CD8-positive, alpha-beta memory T cell (primary cell): Measurements from ENCODE around the gene SMARCA4. TPM values are rescaled to one million over a fixed set of nuclear protein-coding genes. Genes with fewer than 3 reads are reported as not detected.

Experiments
- CTCF ChIA-PET: fragments of 350-600 bp; sonication (Branson Sonifier 250); formaldehyde crosslinking; loops from one replicate; lab custom pipeline; 2021; ENCODE audit warnings: antibody characterized with exemption; lab: Charles Lee
- POLR2A ChIA-PET: fragments of 350-600 bp; sonication (Branson Sonifier 250); formaldehyde crosslinking; loops from one replicate; lab custom pipeline; 2021; ENCODE audit warnings: antibody characterized with exemption; lab: Charles Lee
- DNase-seq, 5 donors: peaks; one replicate each; pipeline versions ENCODE4 v3.0.0 to v3.0.0-alpha.2; 2020 to 2022; ENCODE audit warnings: mixed read lengths in 1 of 5
- H3K27ac ChIP-seq: one replicate; pipeline ENCODE4 v1.7.0; 2013; ENCODE audit warnings: low read depth, mild to moderate bottlenecking, low read length, moderate library complexity
- H3K27me3 ChIP-seq: 2 replicates; pipeline ENCODE4 v1.7.0; 2013; ENCODE audit warnings: low read length, mild to moderate bottlenecking; ENCODE audit not compliant: insufficient read depth, poor library complexity, severe bottlenecking
- H3K36me3 ChIP-seq: 2 replicates; pipeline ENCODE4 v1.7.0; 2013; ENCODE audit warnings: mild to moderate bottlenecking, low read length, moderate library complexity; ENCODE audit not compliant: insufficient read depth
- H3K4me1 ChIP-seq: 2 replicates; pipeline ENCODE4 v1.7.0; 2013; ENCODE audit warnings: mild to moderate bottlenecking, low read length, moderate library complexity; ENCODE audit not compliant: insufficient read depth
- H3K4me3 ChIP-seq: 2 replicates; pipeline ENCODE4 v1.7.0; 2013; ENCODE audit warnings: mild to moderate bottlenecking, low read length
- H3K9me3 ChIP-seq: 2 replicates; pipeline ENCODE4 v1.7.0; 2013; ENCODE audit warnings: mild to moderate bottlenecking, low read length
- H3K27ac Mint-ChIP-seq, 8 donors: one replicate each; pipeline ENCODE4 v1.8.0; 2020 to 2021; ENCODE audit warnings: mixed read lengths in 8 of 8, mild to moderate bottlenecking in 6 of 8, inconsistent platforms in 3 of 8, moderate library complexity in 3 of 8
- H3K27me3 Mint-ChIP-seq, 2 donors: one replicate each; pipeline ENCODE4 v1.8.0; 2020 to 2021; ENCODE audit warnings: mixed read lengths in 2 of 2, mild to moderate bottlenecking in 1 of 2, moderate library complexity in 1 of 2
- H3K36me3 Mint-ChIP-seq, 3 donors: one replicate each; pipeline ENCODE4 v1.8.0; 2020 to 2021; ENCODE audit warnings: mixed read lengths in 3 of 3, inconsistent platforms in 1 of 3, mild to moderate bottlenecking in 1 of 3
- H3K4me1 Mint-ChIP-seq, 3 donors: one replicate each; pipeline ENCODE4 v1.8.0; 2020 to 2021; ENCODE audit warnings: mixed read lengths in 3 of 3, inconsistent platforms in 1 of 3, mild to moderate bottlenecking in 1 of 3
- H3K4me3 Mint-ChIP-seq, 7 donors: one replicate each; pipeline ENCODE4 v1.8.0; 2020 to 2021; ENCODE audit warnings: mixed read lengths in 7 of 7, mild to moderate bottlenecking in 6 of 7, moderate library complexity in 4 of 7, inconsistent platforms in 2 of 7
- H3K9me3 Mint-ChIP-seq, 5 donors: one replicate each; pipeline ENCODE4 v1.8.0; 2020 to 2022; ENCODE audit warnings: mixed read lengths in 5 of 5, mild to moderate bottlenecking in 3 of 5, moderate library complexity in 2 of 5, inconsistent platforms in 1 of 5
- polyA plus RNA-seq: library from polyadenylated mRNA; unstranded; fragments of 300-500 nt; fragmentation: Illumina TruSeq; gene quantifications from one replicate; pipeline ENCODE4 v1.2.3, GENCODE V29; 2021
- total RNA-seq, 2 experiments: library from RNA; stranded (reverse); gene quantifications; one replicate each; pipeline ENCODE4 v1.2.3, GENCODE V29; 2021

Gene SMARCA4
- total and polyA plus RNA-seq, 3 experiments from 2014 or later: 38.7 to 123 (median 116) TPM

GRCh38 chr19:10962863-10963262 lies 2.0 kb downstream of the SMARCA4 start:
- Mint-ChIP-seq H3K4me1 (peaks cover 36 to 57% (median 50%) of the 10 kb centered on the region in 3 donors), H3K9me3 (no peaks in the 10 kb centered on the region), H3K27ac (peak overlapping the region; percentile 84 to 99 (median 97)), H3K27me3 (no peaks in the 10 kb centered on the region), H3K36me3 (peaks cover 0 to 5% (median 0%) of the 10 kb centered on the region in 3 donors), H3K4me3 (peak overlapping the region; percentile 85 to 91 (median 88))
- ChIA-PET CTCF (interaction anchor here (0.7 to 1.0 kb wide), 2 partner anchors 20 to 36 kb away, joined by 3 to 5 read pairs; no protein-coding TSS in a partner anchor), POLR2A (interaction anchor here (0.6 kb wide), 1 partner anchor 13 kb away, joined by 3 read pairs; no protein-coding TSS in a partner anchor)
- no peak for DNase-seq
- Histone ChIP-seq H3K36me3 (no peaks in the 10 kb centered on the region), H3K27me3 (no peaks in the 10 kb centered on the region), H3K4me3 (no peak overlapping the region), H3K9me3 (no peaks in the 10 kb centered on the region), H3K4me1 (peaks cover 32% of the 10 kb centered on the region), H3K27ac (no peak overlapping the region)

DNA sequence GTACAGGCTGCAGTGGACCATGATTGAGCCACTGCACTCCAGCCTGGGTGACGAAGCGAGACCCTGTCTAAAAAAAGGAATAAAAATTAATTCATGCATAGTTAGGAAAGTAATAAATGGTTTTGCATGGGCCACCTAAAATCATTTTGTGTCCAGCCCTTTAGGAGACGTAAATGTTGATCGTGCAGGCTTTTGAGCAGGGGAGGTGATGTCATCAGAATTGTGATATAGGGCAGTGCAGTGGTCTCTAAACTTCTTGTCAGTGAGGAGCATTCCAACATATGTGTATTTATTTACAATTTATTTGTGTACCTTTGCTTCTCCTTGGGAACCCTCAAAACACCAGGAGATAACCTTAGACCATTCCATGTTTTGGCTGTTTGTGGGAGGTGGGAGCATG lies 3.0 kb downstream of the SMARCA4 start:
- CTCF ChIA-PET: interaction anchor here (0.7 to 1.0 kb wide), 2 partner anchors 21 to 37 kb away, joined by 3 to 5 read pairs; no protein-coding TSS in a partner anchor
- Mint-ChIP-seq H3K27ac (peak overlapping the region; percentile 78 to 99 (median 97)), H3K9me3 (no peaks in the 10 kb centered on the region), H3K4me1 (peaks cover 36 to 65% (median 50%) of the 10 kb centered on the region in 3 donors), H3K4me3 (peak overlapping the region; percentile 74 to 91 (median 85)), H3K36me3 (peaks cover 0 to 5% (median 0%) of the 10 kb centered on the region in 3 donors), H3K27me3 (no peaks in the 10 kb centered on the region)
- H3K27me3 ChIP-seq: no peaks in the 10 kb centered on the region
- no peak for DNase-seq
- H3K4me3 ChIP-seq: no peak overlapping the region
- POLR2A ChIA-PET: interaction anchor here (0.6 kb wide), 2 partner anchors 162 to 1831 kb away, joined by 3 read pairs; no protein-coding TSS in a partner anchor
- no peaks in the 10 kb centered on the region for H3K9me3 ChIP-seq
- no peaks in the 10 kb centered on the region for H3K36me3 ChIP-seq
- H3K4me1 ChIP-seq: peaks cover 39% of the 10 kb centered on the region
- peak overlapping the region; percentile 29 for H3K27ac ChIP-seq

DNA sequence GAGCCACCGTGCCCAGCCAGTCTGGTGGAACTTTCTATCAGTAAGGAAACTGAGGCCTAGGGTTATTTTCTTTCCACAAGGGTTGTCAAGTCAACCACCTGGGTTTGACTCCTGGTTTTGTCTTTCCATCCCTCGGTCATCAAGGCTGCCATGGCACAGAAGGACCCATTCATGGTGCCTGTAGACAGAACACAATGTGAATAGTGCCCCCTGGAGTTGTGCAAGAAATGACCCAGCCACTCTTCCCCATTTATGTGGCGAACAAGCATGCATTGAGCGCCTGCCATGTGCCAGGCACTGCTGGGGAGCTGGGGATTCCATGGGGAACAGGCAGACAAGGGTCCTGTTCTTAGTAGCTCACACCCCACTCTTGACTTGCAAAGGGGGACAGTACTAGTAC lies 4.1 kb downstream of the SMARCA4 start:
- peaks cover 39% of the 10 kb centered on the region for H3K4me1 ChIP-seq
- Mint-ChIP-seq H3K4me3 (no peak overlapping the region), H3K9me3 (no peaks in the 10 kb centered on the region), H3K27me3 (no peaks in the 10 kb centered on the region), H3K36me3 (peaks cover 0 to 5% (median 0%) of the 10 kb centered on the region in 3 donors), H3K4me1 (peaks cover 40 to 67% (median 50%) of the 10 kb centered on the region in 3 donors), H3K27ac (peak overlapping the region in 5 of 8 donors; percentile 54 to 99 (median 93))
- POLR2A ChIA-PET: no interaction called here
- no peak for DNase-seq
- H3K27me3 ChIP-seq: no peaks in the 10 kb centered on the region
- no peak overlapping the region for H3K27ac ChIP-seq
- no peaks in the 10 kb centered on the region for H3K9me3 ChIP-seq
- no peak overlapping the region for H3K4me3 ChIP-seq
- CTCF ChIA-PET: no interaction called here
- H3K36me3 ChIP-seq: no peaks in the 10 kb centered on the region

- peaks cover 0 to 5% (median 0%) of the 10 kb centered on the region in 3 donors for H3K36me3 Mint-ChIP-seq
- H3K4me3 Mint-ChIP-seq: peak overlapping the region in 1 of 7 donors; percentile 36
- CTCF ChIA-PET: no interaction called here
- POLR2A ChIA-PET: no interaction called here
- Histone ChIP-seq H3K4me3 (no peak overlapping the region), H3K9me3 (no peaks in the 10 kb centered on the region), H3K4me1 (peaks cover 37% of the 10 kb centered on the region), H3K27me3 (no peaks in the 10 kb centered on the region), H3K36me3 (no peaks in the 10 kb centered on the region), H3K27ac (no peak overlapping the region)
- no peaks in the 10 kb centered on the region for H3K9me3 Mint-ChIP-seq
- DNase-seq: no peak
- peaks cover 43 to 67% (median 47%) of the 10 kb centered on the region in 3 donors for H3K4me1 Mint-ChIP-seq
- peak overlapping the region in 6 of 8 donors; percentile 59 to 99 (median 85) for H3K27ac Mint-ChIP-seq
- no peaks in the 10 kb centered on the region for H3K27me3 Mint-ChIP-seq
Observed at GRCh38 chr19:10965398-10965797, 4.6 kb downstream of the SMARCA4 start.

DNA sequence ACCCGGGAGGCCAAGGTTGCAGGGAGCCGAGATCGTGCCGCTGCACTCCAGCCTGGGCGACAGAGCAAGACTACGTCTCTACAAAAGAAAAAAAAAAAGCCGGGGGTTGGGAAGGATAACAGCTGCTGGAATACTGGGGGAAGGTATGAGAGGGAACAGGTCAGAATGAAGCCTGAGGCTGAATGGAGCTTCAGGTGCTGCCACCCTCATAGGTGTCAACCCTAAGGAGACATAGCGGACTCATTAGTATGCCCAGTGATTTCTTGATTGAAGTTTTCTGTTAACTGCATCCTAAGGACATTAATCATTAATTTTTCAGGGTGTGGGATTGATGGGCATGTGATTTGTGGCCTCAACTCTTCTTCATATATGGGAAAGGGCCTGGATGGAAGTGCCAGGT lies 6.0 kb downstream of the SMARCA4 start:
- Histone ChIP-seq H3K27ac (no peak overlapping the region), H3K4me1 (peaks cover 34% of the 10 kb centered on the region), H3K9me3 (no peaks in the 10 kb centered on the region), H3K4me3 (no peak overlapping the region), H3K27me3 (no peaks in the 10 kb centered on the region), H3K36me3 (no peaks in the 10 kb centered on the region)
- no peaks in the 10 kb centered on the region for H3K27me3 Mint-ChIP-seq
- DNase-seq: no peak
- peaks cover 0 to 1% (median 0%) of the 10 kb centered on the region in 3 donors for H3K36me3 Mint-ChIP-seq
- H3K4me1 Mint-ChIP-seq: peaks cover 46 to 72% (median 51%) of the 10 kb centered on the region in 3 donors
- H3K27ac Mint-ChIP-seq: peak overlapping the region in 5 of 8 donors; percentile 22 to 68 (median 46)
- POLR2A ChIA-PET: no interaction called here
- H3K9me3 Mint-ChIP-seq: no peaks in the 10 kb centered on the region
- CTCF ChIA-PET: interaction anchor here (1.1 kb wide), 1 partner anchor 12 kb away, joined by 3 read pairs; no protein-coding TSS in a partner anchor
- no peak overlapping the region for H3K4me3 Mint-ChIP-seq

- H3K9me3 Mint-ChIP-seq: no peaks in the 10 kb centered on the region
- POLR2A ChIA-PET: no interaction called here
- no peak overlapping the region for H3K27ac ChIP-seq
Observed at GRCh38 chr19:10968527-10969135, 7.8 kb downstream of the SMARCA4 start.

DNA sequence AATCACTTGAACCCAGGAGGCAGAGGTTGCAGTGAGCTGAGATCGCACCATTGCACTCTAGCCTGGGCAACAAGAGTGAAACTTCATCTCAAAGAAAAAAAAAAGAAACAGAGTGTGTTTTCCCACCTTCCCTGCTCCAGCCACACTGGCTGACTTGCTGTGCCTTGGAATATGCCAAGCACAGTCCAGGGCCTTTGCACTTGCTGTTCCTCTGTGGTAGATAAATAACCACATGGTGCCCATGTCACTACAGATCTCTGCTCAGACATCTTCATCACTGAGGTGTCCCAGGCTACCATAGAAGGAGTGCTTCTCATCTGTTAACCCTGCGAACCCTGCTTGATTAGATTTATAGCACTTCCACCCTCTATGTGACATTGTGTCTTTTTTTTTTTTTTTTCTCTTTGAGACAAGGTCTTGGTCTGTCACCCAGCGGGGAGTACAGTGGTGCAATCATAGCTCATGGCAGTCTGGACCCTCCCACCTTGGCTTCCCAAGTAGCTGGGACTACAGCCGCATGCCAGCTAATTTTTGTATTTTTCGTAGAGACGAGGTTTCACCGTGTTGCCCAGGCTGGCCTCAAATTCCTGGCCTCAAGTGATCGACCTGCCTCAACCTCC lies 10.4 kb downstream of the SMARCA4 start:
- no peaks in the 10 kb centered on the region for H3K27me3 Mint-ChIP-seq
- no peaks in the 10 kb centered on the region for H3K27me3 ChIP-seq
- no peak overlapping the region for H3K4me3 Mint-ChIP-seq
- H3K36me3 ChIP-seq: no peaks in the 10 kb centered on the region
- H3K36me3 Mint-ChIP-seq: peaks cover 0 to 3% (median 3%) of the 10 kb centered on the region in 3 donors
- CTCF ChIA-PET: interaction anchor here (0.6 to 1.4 kb wide), 2 partner anchors 23 to 29 kb away, joined by 4 read pairs; no protein-coding TSS in a partner anchor
- peak overlapping the region in 2 of 8 donors; percentile 11 to 36 for H3K27ac Mint-ChIP-seq
- no peaks in the 10 kb centered on the region for H3K9me3 Mint-ChIP-seq
- DNase-seq: no peak
- H3K27ac ChIP-seq: no peak overlapping the region
- peaks cover 28 to 58% (median 35%) of the 10 kb centered on the region in 3 donors for H3K4me1 Mint-ChIP-seq
- POLR2A ChIA-PET: no interaction called here
- no peaks in the 10 kb centered on the region for H3K9me3 ChIP-seq
- no peak overlapping the region for H3K4me3 ChIP-seq
- peaks cover 14% of the 10 kb centered on the region for H3K4me1 ChIP-seq

More at GRCh38 chr19:10968527-10969135, 7.8 kb downstream of the SMARCA4 start:
- Histone ChIP-seq H3K9me3 (no peaks in the 10 kb centered on the region), H3K4me1 (peaks cover 16% of the 10 kb centered on the region), H3K36me3 (no peaks in the 10 kb centered on the region), H3K27me3 (no peaks in the 10 kb centered on the region), H3K4me3 (no peak overlapping the region)
- Mint-ChIP-seq H3K4me1 (peaks cover 34 to 62% (median 42%) of the 10 kb centered on the region in 3 donors), H3K27ac (peak overlapping the region in 5 of 8 donors; percentile 19 to 64 (median 42)), H3K36me3 (peaks cover 0 to 2% (median 2%) of the 10 kb centered on the region in 3 donors), H3K27me3 (no peaks in the 10 kb centered on the region), H3K4me3 (no peak overlapping the region)
- no peak for DNase-seq
- CTCF ChIA-PET: no interaction called here
